Stimulated activated CD4-positive, alpha-beta T cell treated with anti-CD3 and anti-CD28 coated beads, Interleukin-4, amount 100 ng/mL, for 48 hours (primary cell): ENCODE data around the gene CPSF2.

ENCODE experiments used
- DNase-seq, 2 donors: peaks; one replicate each; pipeline ENCODE4 v3.0.0-alpha.2; 2020; ENCODE audit warnings: low read depth in 2 of 2

CPSF2 gene

GRCh38 chr14:92121670-92122350, at the start of gene CPSF2, which contains the start of gene NDUFB1:
Gene CPSF2 (plus strand): TSS chr14:92121969. CDS start chr14:92130985, 9,016 bp downstream.
Gene NDUFB1 (minus strand): TSS chr14:92121706. CDS start chr14:92117637, 4,069 bp downstream.
- DNase-seq = peak; percentile 82 to 83

- DNase-seq = no peak
Observed at GRCh38 chr14:92074555-92074954, 47.2 kb upstream of the CPSF2 start.

GRCh38 chr14:92088494-92088893, 33.3 kb upstream of the CPSF2 start:
- DNase-seq = no peak

- no peak for DNase-seq
Observed at GRCh38 chr14:92093320-92093719, 28.4 kb upstream of the CPSF2 start.

DNA sequence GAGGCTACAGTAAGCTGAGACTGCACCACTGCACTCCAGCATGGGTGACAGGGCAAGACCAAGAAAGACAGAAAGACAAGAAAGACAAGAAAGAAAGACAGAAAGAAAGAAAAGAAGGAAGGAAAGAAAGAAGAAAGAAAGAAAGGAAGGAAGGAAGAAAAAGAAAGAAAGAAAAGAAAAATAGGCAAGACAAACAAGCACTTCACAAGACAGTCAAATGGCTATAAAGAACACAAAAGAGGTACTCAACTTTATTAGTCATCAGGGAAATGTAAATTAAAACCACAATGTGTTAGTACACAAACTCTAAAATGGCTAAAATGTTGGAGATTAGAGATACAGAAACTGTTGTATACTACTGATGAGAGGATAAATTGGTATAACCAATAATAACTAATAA, 22.0 kb upstream of the CPSF2 start:
- DNase-seq = no peak

DNA sequence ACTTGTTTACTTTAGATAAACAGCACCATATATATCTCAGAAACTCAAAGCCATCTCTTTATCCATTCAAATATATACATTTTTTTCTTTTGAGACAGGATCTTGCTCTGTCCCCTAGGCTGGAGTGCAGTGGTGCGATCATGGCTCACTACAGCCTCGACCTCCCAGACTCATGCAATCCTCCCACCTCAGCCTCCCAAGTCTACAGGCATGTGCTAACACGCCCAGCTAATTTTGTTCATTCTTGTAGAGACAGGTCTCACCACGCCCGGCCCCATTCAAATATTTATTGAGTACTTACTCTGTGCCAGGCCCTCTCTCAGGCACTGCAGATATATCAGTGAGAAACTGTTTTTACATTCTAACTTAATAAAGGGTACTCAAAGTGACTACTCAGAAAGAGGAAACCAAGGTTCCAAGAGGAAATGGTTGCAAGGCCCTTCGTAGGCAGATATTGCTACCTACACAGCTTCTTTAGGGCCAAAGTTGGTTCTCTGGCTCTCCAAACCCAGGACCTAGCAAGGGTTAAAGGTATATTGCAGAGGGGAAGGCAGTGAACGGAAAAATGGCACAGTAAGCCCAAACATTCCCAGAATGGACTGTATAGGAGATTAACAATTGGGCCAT, 18.3 kb upstream of the CPSF2 start:
- no peak for DNase-seq

DNA sequence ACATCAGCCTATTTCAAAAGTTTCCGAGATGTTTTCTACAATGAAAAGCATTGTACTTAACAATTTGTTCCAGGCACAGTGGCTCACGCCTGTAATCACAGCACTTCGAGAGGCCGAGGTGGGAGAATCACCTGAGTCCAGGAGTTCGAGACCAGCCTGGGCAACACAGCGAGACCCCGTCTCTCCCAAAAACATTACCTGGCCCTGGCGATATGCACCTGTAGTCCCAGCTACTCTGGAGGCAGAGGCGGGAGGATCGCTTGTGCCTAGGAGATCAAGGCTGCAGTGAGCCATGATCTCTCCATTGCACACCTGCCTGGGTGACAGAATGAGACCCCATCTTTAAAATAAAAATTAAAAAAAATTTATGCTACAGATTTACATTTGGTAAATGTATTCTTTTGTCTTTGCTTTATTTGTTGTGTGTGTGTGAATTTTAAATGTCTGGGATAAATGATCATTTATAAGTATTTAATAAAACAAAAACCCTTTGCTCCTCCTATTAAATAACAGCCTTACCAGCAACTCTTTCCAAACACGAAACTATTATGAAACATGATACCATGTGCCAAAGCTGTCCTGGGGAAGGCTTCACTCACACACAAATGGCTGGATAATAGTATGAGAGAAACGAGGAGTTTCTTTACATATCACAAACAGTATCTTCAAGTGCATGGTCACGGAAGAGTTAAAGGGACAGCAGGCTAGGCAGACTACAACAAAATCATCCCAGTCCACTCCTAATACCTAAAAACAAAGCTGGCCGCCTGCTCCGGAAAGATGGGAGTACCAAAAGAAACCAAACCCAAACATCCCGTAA, 16.5 kb upstream of the CPSF2 start:
- no peak for DNase-seq

GRCh38 chr14:92105893-92106142, 16.0 kb upstream of the CPSF2 start:
- no peak for DNase-seq

- DNase-seq = peak; percentile 94 to 95
Observed at GRCh38 chr14:92106143-92106926, 15.4 kb upstream of the CPSF2 start, which contains the start of gene ATXN3. Gene ATXN3 (minus strand): TSS chr14:92106582. CDS start chr14:92106552, 30 bp downstream.

DNA sequence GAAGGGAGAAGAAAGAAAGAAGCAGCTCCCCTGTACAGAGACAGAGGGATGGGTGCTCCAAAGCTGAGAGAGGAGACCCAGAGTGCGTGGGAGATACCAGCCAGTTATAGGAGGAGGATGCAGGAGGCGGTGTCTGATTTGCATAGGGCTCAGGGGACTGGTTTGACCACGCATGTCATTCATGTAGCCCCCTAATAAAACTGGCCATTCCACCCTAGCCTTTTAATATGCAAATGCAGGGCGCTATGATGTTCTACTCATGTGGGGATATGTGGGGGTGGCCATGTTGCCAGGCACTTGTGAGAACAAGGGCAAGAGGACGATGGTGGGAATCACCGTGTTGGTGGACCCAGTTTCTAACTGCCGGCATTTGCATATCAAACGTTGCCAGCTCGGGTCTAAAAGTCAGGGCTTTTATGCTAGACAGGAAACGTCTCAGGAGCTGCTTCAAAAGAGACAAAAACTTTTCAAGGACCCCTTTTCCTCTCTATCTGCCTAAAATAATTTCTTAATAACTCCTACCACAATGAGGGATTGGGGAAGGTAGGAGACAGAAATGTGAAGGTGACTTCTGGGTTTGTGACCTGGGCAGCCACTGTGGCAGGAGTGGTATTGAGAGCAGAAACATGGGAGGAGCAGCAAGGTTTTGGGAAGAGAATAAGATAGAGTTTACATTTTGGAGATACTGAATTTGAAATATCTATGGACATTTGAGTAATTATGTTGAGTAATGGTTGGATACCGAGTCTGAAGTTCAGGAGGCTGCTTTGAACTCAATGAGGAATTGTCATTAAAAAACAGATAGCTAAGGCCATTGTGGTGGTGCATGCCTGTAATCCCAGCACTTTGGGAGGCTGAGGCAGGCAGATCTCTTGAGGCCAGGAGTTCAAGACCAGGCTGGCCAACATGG, 13.2 kb upstream of the CPSF2 start:
- no peak for DNase-seq

- no peak for DNase-seq
Observed at GRCh38 chr14:92109490-92109889, 12.3 kb upstream of the CPSF2 start.

- no peak for DNase-seq
Observed at GRCh38 chr14:92121207-92121669, 531 bp upstream of the CPSF2 start.

DNA sequence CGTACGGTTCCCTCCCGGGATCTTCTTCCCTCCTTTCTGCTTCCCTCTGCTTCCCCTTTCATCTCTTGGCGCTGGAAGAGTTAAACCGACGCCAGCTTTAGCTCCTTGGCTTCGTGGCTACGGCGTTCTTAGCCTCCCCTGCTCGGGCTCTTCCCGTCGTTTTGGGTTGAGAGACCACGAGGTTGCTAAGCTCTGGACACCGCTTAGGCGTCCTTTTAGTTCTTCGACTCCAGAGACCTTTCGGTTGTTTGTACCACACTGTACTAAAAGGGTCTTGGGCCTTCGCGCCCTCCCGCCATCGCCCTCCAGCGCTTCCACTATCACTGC, 545 bp downstream of the CPSF2 start:
- DNase-seq = no peak

GRCh38 chr14:92122761-92123160, 992 bp downstream of the CPSF2 start:
- no peak for DNase-seq

- DNase-seq = no peak
Observed at GRCh38 chr14:92134456-92134855, 12.7 kb downstream of the CPSF2 start.

DNA sequence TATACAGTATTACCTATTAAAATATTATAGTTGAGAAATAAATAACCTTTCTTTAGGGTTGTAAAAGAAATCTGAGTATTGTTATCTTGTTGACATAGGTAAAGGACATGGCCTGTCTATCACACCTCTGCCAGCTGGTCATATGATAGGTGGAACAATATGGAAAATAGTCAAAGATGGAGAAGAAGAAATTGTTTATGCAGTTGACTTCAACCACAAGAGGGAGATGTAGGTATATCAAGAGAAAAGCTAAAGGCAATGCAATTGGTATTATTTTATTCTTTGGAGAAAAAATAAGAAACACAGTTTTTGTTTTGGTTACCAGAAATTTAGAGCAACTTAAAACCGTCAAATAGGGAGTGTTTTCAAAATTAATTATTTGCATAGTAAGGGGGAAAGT, 13.5 kb downstream of the CPSF2 start:
- no peak for DNase-seq

GRCh38 chr14:92143309-92143708, 21.5 kb downstream of the CPSF2 start:
- DNase-seq = no peak

- no peak for DNase-seq
Observed at GRCh38 chr14:92143962-92144361, 22.2 kb downstream of the CPSF2 start.

DNA sequence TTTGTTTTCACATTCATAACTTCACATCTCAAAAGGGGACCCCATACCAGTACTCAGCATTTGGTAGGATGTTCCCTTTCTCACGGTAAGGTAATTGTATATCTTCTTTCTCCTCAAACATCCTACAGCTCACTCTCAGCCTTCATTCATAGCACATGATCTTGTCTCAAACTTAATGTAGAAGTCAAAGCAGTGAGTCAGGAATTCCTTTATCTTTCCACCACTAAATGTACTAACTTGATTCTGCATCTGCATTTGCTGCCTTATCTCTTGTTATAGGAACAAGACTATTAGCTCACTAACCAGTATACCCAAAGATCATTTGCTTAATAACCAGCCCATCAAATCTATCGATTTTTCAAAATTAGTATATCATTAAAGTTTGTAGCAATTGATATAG, 22.9 kb downstream of the CPSF2 start:
- no peak for DNase-seq

DNA sequence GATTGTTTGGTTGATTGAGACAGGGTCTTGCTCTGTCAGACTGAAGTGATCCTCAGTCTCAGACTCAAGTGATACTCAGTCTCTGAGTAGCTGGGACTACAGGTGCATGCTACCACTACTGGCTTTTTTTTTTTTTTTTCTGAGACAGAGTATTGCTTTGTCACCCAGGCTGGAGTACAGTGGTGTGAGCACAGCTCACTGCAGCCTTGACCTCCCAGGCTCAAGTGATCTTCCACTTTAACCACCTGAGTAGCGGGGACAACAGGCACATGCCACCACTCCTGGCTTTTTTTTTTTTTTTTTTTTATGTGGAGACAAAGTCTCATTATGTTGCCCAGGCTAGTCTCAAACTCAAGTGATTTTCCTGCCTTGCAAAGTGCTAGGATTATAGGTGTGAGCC, 31.8 kb downstream of the CPSF2 start:
- no peak for DNase-seq
